ENCODE measurements around the gene CROCC2.
A peak's percentile ranks its signal among the peaks of the same experiment; 100 is the strongest.

CROCC2 gene

GRCh38 chr2:240905176-240905781, 857 bp upstream of the CROCC2 start:
- no peak for DNase-seq (ENCODE audit: low spot score)

GRCh38 chr2:240906911-240907590, 915 bp downstream of the CROCC2 start:
- no peak for DNase-seq (ENCODE audit: low spot score)

- DNase-seq (ENCODE audit: low spot score), result no peak
These were observed 3.3 kb downstream of the CROCC2 start for GRCh38 chr2:240909216-240909974.

- DNase-seq (ENCODE audit: low spot score), result no peak
These were observed 5.6 kb downstream of the CROCC2 start for GRCh38 chr2:240911641-240912265.

- no peak for DNase-seq (ENCODE audit: low spot score)
These were observed 7.0 kb downstream of the CROCC2 start for GRCh38 chr2:240912878-240913809.

- DNase-seq (ENCODE audit: low spot score), result peak; percentile 77
These were observed 7.9 kb downstream of the CROCC2 start for GRCh38 chr2:240913810-240914644.

- DNase-seq (ENCODE audit: low spot score), result no peak
These were observed 8.7 kb downstream of the CROCC2 start for GRCh38 chr2:240914645-240915525.

GRCh38 chr2:240915526-240916341, 9.6 kb downstream of the CROCC2 start:
- no peak for DNase-seq (ENCODE audit: low spot score)

- peak; percentile 95 for DNase-seq (ENCODE audit: low spot score)
These were observed 10.5 kb downstream of the CROCC2 start for GRCh38 chr2:240916571-240917008.

- DNase-seq (ENCODE audit: low spot score), result no peak
These were observed 11.0 kb downstream of the CROCC2 start for GRCh38 chr2:240917009-240917683.

GRCh38 chr2:240917684-240918257, 11.6 kb downstream of the CROCC2 start:
- DNase-seq (ENCODE audit: low spot score), result no peak

- no peak for DNase-seq (ENCODE audit: low spot score)
These were observed 12.3 kb downstream of the CROCC2 start for GRCh38 chr2:240918258-240919091.

GRCh38 chr2:240919161-240919781, 13.1 kb downstream of the CROCC2 start:
- DNase-seq (ENCODE audit: low spot score), result no peak

GRCh38 chr2:240919786-240920782, 13.9 kb downstream of the CROCC2 start:
- no peak for DNase-seq (ENCODE audit: low spot score)

GRCh38 chr2:240920783-240921231, 14.7 kb downstream of the CROCC2 start:
- DNase-seq (ENCODE audit: low spot score), result no peak

Data from AG20443 (cell line).